Upper lobe of left lung (tissue), 6 donors: Measurements from ENCODE around the gene NDUFAF2. TPM values are rescaled to one million over a fixed set of nuclear protein-coding genes. Genes with fewer than 3 reads are reported as not detected.
"Not testable (repeated sequence)": the region's sequence is repeated elsewhere in the genome, so short reads cannot be mapped to it uniquely, and the experiment has no call there.

Experiments
- ATAC-seq, 2 donors: fragments of 200-7000 bp; cut with Tn5 transposase; one replicate each; pipeline ENCODE4 v1.9.1; 2022; ENCODE audit warnings: mild to moderate bottlenecking in 2 of 2, moderate library complexity in 2 of 2; ENCODE audit not compliant: low FRiP score in 2 of 2
- DNase-seq, 2 donors: peaks; one replicate each; pipeline ENCODE4 v3.0.0-alpha.2; 2019 to 2020
- H3K27ac ChIP-seq, 4 donors: fragments of 200-600 bp; sonication (generic); one replicate each; pipeline ENCODE4 v1.5.1; 2016 to 2019
- H3K27me3 ChIP-seq, 4 donors: fragments of 200-600 bp; sonication (generic); one replicate each; pipeline ENCODE4 v1.5.1; 2017 to 2019
- H3K36me3 ChIP-seq, 4 donors: fragments of 200-600 bp; sonication (generic); one replicate each; pipeline ENCODE4 v1.5.1; 2016 to 2019
- H3K4me1 ChIP-seq, 4 donors: fragments of 200-600 bp; sonication (generic); one replicate each; pipeline ENCODE4 v1.5.1; 2018 to 2019
- H3K4me3 ChIP-seq, 4 donors: fragments of 200-600 bp; sonication (generic); one replicate each; pipeline ENCODE4 v1.5.1; 2017 to 2019; ENCODE audit warnings: mild to moderate bottlenecking in 2 of 4, moderate library complexity in 1 of 4
- H3K9me3 ChIP-seq, 4 donors: fragments of 200-600 bp; sonication (generic); one replicate each; pipeline ENCODE4 v1.5.1; 2018 to 2019
- EP300 ChIP-seq, 4 donors: sonication (generic); formaldehyde crosslinking; IDR thresholded peaks; one replicate each; pipeline ENCODE4 v1.5.1; 2017; ENCODE audit warnings: antibody characterized with exemption in 4 of 4, control low read depth in 2 of 4
- POLR2A ChIP-seq, 4 donors: fragments of 450-650 bp; IDR thresholded peaks; one replicate each; pipeline ENCODE4 v1.5.1; 2016 to 2017; ENCODE audit warnings: antibody characterized with exemption in 4 of 4, mild to moderate bottlenecking in 2 of 4
- POLR2AphosphoS5 ChIP-seq, 2 donors: sonication (generic); formaldehyde crosslinking; IDR thresholded peaks; one replicate each; pipeline ENCODE4 v1.5.1; 2017; ENCODE audit warnings: antibody characterized with exemption in 2 of 2
- WGBS, 2 donors: methylation state at CpG; one replicate each; pipeline ENCODE4 v1.1.5; 2017 to 2018; 5-methylcytosine and 5-hydroxymethylcytosine counted together
- total RNA-seq, 6 donors: library from RNA; depleted of rRNA in 4 of 6; stranded (reverse); fragments of >200 nt in 4 of 6; gene quantifications; one replicate each; pipeline versions ENCODE4 v1.1.0 to v1.2.1, GENCODE V29; 2016 to 2021
- TF ChIP-seq, protein P1 (sequence below), 6 experiments: fragments of 450-650 bp in 4 of 6; fragments of 200-600 bp in 2 of 6; sonication (generic) in 2 of 6; IDR thresholded peaks; one replicate each; pipeline ENCODE4 v1.5.1; 2016 to 2019; ENCODE audit warnings: antibody characterized with exemption in 6 of 6
- donor health status: DM: no; HTN: no; CAD: no; lungs with moderate emphysema.
- donor health status: DM: no; HTN: yes; CAD: no; lungs with severe emphysema.

The NDUFAF2 gene
- total RNA-seq, 6 donors from 2014 or later: 14.2 to 41.6 (median 20.5) TPM; not detected in 1

DNA sequence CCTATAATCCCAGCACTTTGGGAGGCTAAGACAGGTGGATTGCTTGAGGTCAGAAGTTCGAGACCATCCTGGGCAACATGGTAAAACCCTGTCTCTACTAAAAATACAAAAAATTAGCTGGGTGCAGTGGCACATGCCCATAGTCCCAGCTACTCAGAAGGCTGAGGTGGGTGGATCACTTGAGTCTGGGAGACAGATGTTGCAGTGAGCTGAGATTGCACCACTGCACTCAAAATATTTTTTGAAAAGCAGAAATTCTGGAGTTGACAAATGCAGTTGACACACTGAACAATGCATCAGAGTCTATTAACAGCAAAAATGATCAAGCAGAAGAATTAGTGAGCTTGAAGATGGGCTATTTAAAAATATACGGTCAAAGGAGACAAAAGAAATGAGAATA is 35.5 kb downstream of the NDUFAF2 start:
- 88 to 97% methylated on average over 2 of the region's 2 CpGs for WGBS, 2 donors
- Histone ChIP-seq H3K27ac (no peak overlapping the region), H3K27me3 (no peaks in the 10 kb centered on the region), H3K4me1 (no peaks in the 10 kb centered on the region), H3K36me3 (peaks cover 0 to 2% (median 0%) of the 10 kb centered on the region in 4 donors), H3K9me3 (peaks cover 0 to 5% (median 0%) of the 10 kb centered on the region in 4 donors), H3K4me3 (no peak overlapping the region)
- TF ChIP-seq, protein P1, sequence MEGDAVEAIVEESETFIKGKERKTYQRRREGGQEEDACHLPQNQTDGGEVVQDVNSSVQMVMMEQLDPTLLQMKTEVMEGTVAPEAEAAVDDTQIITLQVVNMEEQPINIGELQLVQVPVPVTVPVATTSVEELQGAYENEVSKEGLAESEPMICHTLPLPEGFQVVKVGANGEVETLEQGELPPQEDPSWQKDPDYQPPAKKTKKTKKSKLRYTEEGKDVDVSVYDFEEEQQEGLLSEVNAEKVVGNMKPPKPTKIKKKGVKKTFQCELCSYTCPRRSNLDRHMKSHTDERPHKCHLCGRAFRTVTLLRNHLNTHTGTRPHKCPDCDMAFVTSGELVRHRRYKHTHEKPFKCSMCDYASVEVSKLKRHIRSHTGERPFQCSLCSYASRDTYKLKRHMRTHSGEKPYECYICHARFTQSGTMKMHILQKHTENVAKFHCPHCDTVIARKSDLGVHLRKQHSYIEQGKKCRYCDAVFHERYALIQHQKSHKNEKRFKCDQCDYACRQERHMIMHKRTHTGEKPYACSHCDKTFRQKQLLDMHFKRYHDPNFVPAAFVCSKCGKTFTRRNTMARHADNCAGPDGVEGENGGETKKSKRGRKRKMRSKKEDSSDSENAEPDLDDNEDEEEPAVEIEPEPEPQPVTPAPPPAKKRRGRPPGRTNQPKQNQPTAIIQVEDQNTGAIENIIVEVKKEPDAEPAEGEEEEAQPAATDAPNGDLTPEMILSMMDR (IDR thresholded peaks at IDR 0.05): no peak
- TF ChIP-seq EP300 (IDR thresholded peaks at IDR 0.05) (no peak), POLR2A (IDR thresholded peaks at IDR 0.05) (no peak), POLR2AphosphoS5 (IDR thresholded peaks at IDR 0.05) (no peak)
- no peak for ATAC-seq
- DNase-seq: no peak

DNA sequence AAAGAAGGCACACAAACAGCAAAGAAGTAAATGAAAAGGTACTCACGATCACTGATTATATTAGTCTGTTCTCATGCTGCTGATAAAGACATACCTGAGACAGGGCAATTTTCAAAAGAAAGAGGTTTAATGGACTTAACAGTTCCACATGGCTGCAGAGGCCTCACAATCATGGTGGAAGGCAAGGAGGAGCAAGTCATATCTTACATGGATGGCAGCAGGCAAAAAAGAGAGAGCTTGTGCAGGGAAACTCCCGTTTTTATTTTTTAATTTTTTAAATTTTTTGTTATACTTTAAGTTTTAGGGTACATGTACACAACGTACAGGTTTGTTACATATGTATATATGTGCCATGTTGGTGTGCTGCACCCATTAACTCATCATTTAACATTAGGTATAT is 37.1 kb downstream of the NDUFAF2 start:
- H3K4me3 ChIP-seq, H3K27ac ChIP-seq, H3K27me3 ChIP-seq, H3K4me1 ChIP-seq, H3K36me3 ChIP-seq, ATAC-seq, H3K9me3 ChIP-seq, DNase-seq: not testable (repeated sequence)
- 93 to 98% methylated on average over 3 of the region's 3 CpGs for WGBS, 2 donors

DNA sequence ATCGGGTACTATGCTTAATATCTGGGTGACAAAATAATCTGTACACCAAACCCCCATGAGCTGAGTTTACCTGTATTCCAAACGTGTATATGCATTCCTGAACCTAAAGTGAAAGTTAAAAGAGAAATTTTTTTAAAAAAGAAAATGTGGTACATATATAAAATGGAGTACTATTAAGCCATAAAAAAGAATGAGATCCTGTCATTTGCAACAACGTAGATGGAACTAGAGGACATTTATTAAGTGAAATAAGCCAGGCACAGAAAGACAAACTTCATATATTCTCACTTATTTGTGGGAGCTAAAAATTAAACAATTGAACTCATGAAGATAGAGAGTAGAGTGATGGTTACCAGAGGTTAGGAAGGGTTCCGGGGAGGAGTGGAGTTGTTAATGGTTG is 44.8 kb downstream of the NDUFAF2 start:
- Histone ChIP-seq H3K36me3 (no peaks in the 10 kb centered on the region), H3K4me3 (no peak overlapping the region), H3K27ac (no peak overlapping the region), H3K27me3 (no peaks in the 10 kb centered on the region), H3K9me3 (peaks cover 0 to 15% (median 5%) of the 10 kb centered on the region in 4 donors), H3K4me1 (no peaks in the 10 kb centered on the region)
- WGBS, 2 donors: 87 to 93% methylated on average over 4 of the region's 4 CpGs
- ATAC-seq (no peak), DNase-seq (no peak)
- TF ChIP-seq EP300 (IDR thresholded peaks at IDR 0.05): no peak
- TF ChIP-seq POLR2AphosphoS5 (IDR thresholded peaks at IDR 0.05): no peak
- TF ChIP-seq POLR2A (IDR thresholded peaks at IDR 0.05): no peak
- TF ChIP-seq, protein P1 (IDR thresholded peaks at IDR 0.05): no peak

DNA sequence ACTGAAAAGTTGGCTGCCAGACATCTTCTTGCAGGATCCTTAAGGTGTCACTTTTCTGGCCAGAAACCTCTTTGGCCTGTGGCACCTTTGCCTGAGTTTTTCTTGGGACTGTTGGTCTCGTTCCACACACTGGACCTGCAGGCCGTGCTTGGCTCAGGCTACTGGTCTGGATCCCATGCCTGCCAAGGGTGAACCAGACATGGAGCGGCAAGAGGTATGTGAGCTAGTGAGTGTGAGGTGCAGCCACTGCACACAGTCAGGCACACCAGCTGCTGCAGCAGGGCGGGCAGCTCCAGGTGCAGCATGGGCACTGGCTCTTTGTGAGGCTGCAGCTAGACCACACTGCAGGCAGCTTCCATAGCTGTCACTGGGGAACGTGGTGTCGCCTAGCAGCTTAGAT is 47.9 kb downstream of the NDUFAF2 start:
- Histone ChIP-seq H3K4me1 (no peaks in the 10 kb centered on the region), H3K36me3 (no peaks in the 10 kb centered on the region), H3K9me3 (peaks cover 0 to 15% (median 5%) of the 10 kb centered on the region in 4 donors), H3K4me3 (no peak overlapping the region), H3K27me3 (no peaks in the 10 kb centered on the region), H3K27ac (no peak overlapping the region)
- no peak for TF ChIP-seq POLR2AphosphoS5 (IDR thresholded peaks at IDR 0.05)
- TF ChIP-seq EP300 (IDR thresholded peaks at IDR 0.05): no peak
- TF ChIP-seq, protein P1 (IDR thresholded peaks at IDR 0.05): no peak
- no peak for TF ChIP-seq POLR2A (IDR thresholded peaks at IDR 0.05)
- DNase-seq: peak in 1 of 2 donors; percentile 48
- 94 to 95% methylated on average over 5 to 6 of the region's 6 CpGs for WGBS, 2 donors
- ATAC-seq: peak in 1 of 2 donors; percentile 30

DNA sequence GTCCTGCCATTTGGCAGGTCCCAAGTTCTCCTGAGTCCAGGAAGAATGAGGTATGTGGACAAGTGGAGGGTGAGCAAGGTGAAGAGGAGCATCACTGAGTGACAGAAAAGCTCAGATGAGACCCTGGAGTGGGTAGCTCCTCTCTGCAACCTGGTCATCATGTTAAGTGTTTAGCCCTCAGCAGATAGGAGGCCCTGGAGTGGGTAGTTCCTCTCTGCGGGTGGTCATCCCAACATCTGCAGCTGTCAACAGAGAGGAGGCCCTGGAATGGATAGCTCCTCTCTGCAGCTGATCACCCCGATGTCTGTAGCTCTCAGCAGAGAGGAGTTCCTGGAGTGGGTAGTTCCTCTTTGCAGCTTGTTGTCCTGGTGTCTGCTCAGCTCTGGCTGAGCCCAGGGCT is 48.4 kb downstream of the NDUFAF2 start:
- H3K27ac ChIP-seq: no peak overlapping the region

More for the DNA sequence above, 48.4 kb downstream of the NDUFAF2 start:
- whole genome bisulfite sequencing, 2 donors: 100% methylated on average over 2 of the region's 2 CpGs; no CpG with 5 or more reads in 1 of the 2 donors
- ATAC-seq: no peak
- TF ChIP-seq EP300 (IDR thresholded peaks at IDR 0.05): no peak
- TF ChIP-seq POLR2AphosphoS5 (IDR thresholded peaks at IDR 0.05): no peak
- TF ChIP-seq, protein P1 (IDR thresholded peaks at IDR 0.05): no peak
- no peak for TF ChIP-seq POLR2A (IDR thresholded peaks at IDR 0.05)
- H3K4me3 ChIP-seq: no peak overlapping the region
- no peak for DNase-seq
- peaks cover 0 to 15% (median 5%) of the 10 kb centered on the region in 4 donors for H3K9me3 ChIP-seq
- no peaks in the 10 kb centered on the region for H3K4me1 ChIP-seq
- no peaks in the 10 kb centered on the region for H3K36me3 ChIP-seq
- no peaks in the 10 kb centered on the region for H3K27me3 ChIP-seq
